ENCODE measurements around the gene RNF114. TPM values are rescaled to one million over a fixed set of nuclear protein-coding genes. Genes with fewer than 3 reads are reported as not detected.
"Not testable (repeated sequence)": the region's sequence is repeated elsewhere in the genome, so short reads cannot be mapped to it uniquely, and the experiment has no call there.

RNF114 gene
- total RNA-seq, 2 donors from 2014 or later, result 82.0 to 181 TPM

DNA sequence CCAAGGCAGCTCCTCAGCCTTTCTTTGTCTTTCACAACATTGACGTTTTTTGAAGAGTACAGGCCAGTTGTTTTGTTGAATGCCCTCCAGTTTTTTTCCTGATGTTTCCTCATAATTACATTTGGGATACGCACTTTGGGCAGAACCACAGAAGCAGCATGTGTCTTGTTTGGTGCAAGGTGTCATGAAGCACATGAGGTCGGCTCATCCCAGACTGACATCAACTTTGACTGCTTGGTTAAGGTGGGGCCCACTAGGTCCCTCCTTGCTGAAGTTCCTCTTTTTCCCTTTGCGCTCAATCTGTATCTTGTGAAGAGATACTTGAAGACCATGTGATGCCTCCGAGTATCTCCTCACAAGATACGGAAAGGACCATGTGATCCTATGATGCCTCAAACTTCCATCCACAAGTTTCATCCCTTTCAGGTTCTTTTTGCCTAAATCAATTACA lies 57.1 kb downstream of the RNF114 start:
- no peak for ATAC-seq
- no peaks in the 10 kb centered on the region for H3K9me3 ChIP-seq
- intact Hi-C loops (cut with DNase I), result no loop called here

DNA sequence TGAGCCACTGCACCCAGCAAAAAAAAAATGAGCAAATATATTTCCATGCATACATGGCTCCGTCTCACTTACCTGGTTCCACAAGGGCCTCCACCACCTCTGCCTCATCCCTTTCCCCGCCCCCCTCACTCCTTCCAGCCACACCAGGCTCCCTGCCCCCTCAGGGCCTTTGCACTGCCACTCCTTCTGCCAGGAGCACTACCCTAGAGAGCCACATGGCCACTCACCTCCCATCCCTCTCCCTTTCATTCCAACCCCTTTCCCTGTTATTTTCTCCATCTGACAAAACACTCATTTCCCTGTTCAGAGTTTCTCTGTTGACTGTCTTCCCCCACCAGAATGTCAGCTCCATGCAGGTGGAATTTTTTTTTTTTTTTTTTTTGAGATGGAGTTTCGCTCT lies 59.4 kb downstream of the RNF114 start:
- intact Hi-C loops (cut with DNase I), result no loop called here
- 85 to 88% methylated on average over 3 of the region's 3 CpGs for WGBS, 2 donors
- Histone ChIP-seq H3K27ac (no peak overlapping the region), H3K4me3 (no peak overlapping the region), H3K4me1 (peaks cover 7% of the 10 kb centered on the region), H3K27me3 (no peaks in the 10 kb centered on the region), H3K9me3 (no peaks in the 10 kb centered on the region), H3K36me3 (replicated peaks in 1 of 2; ENCODE audit: insufficient read depth in 1 of 2, low read depth in 2 of 2) (no peaks in the 10 kb centered on the region)
- no peak for DNase-seq
- no peak for ATAC-seq
- TF ChIP-seq CTCF (IDR thresholded peaks at IDR 0.05) (no peak), POLR2A (IDR thresholded peaks at IDR 0.05) (no peak)

More for the DNA sequence above, 57.1 kb downstream of the RNF114 start:
- H3K36me3 ChIP-seq (replicated peaks in 1 of 2; ENCODE audit: insufficient read depth in 1 of 2, low read depth in 2 of 2), result no peaks in the 10 kb centered on the region
- TF ChIP-seq CTCF (IDR thresholded peaks at IDR 0.05) (no peak), POLR2A (IDR thresholded peaks at IDR 0.05) (no peak)
- no peak overlapping the region for H3K27ac ChIP-seq
- peaks cover 7% of the 10 kb centered on the region for H3K4me1 ChIP-seq
- no peak overlapping the region for H3K4me3 ChIP-seq
- 67 to 69% methylated on average over 6 of the region's 6 CpGs for WGBS, 2 donors
- no peaks in the 10 kb centered on the region for H3K27me3 ChIP-seq
- DNase-seq, result no peak

GRCh38 chr20:49998478-49999188 lies 62.4 kb downstream of the RNF114 start:
- H3K9me3 ChIP-seq; H3K27me3 ChIP-seq; H3K4me3 ChIP-seq; H3K27ac ChIP-seq; ATAC-seq; H3K36me3 ChIP-seq (replicated peaks in 1 of 2; ENCODE audit: insufficient read depth in 1 of 2, low read depth in 2 of 2); DNase-seq; intact Hi-C loops (cut with DNase I); H3K4me1 ChIP-seq: not testable (repeated sequence)
- 83 to 86% methylated on average over 13 to 15 of the region's 15 CpGs for WGBS, 2 donors

GRCh38 chr20:49999329-49999728 lies 63.1 kb downstream of the RNF114 start:
- H3K9me3 ChIP-seq, result no peaks in the 10 kb centered on the region
- H3K27ac ChIP-seq, result no peak overlapping the region
- H3K4me1 ChIP-seq, result peaks cover 7% of the 10 kb centered on the region
- no peaks in the 10 kb centered on the region for H3K36me3 ChIP-seq (replicated peaks in 1 of 2; ENCODE audit: insufficient read depth in 1 of 2, low read depth in 2 of 2)
- TF ChIP-seq POLR2A (IDR thresholded peaks at IDR 0.05) (no peak), CTCF (IDR thresholded peaks at IDR 0.05) (no peak)
- H3K27me3 ChIP-seq, result no peaks in the 10 kb centered on the region
- no peak overlapping the region for H3K4me3 ChIP-seq
- no peak for DNase-seq
- intact Hi-C loops (cut with DNase I), result no loop called here
- no peak for ATAC-seq
- 56 to 70% methylated on average over 7 of the region's 7 CpGs for WGBS, 2 donors

DNA sequence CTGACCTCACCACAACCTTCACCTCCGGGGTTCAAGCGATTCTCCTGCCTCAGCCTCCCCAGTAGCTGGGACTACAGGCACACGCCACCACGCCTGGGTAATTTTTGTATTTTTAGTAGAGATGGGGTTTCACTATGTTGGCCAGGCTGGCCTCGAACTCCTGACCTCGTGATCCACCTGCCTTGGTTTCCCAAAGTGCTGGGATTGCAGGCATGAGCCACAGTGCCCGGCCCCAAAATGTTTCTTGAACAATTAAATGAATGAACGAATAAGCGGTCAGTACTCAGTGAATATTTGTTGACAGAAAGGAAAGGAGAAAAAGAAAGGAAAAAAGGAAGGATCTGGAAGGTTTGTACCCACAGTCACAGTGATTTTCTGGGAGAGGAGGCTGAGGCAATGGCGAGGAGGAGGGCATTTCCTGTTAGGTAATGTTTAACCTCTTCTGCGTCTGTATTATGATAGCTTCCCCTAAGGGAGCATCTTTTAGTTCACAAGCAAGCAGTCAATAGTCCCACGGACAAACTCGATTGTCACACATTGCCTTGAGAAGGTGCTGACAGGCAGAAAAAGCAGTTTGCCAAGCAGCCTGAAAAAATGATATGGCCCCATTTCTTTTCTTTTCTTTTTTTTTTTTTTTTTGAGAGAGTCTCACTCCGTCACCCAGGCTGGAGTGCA lies 64.5 kb downstream of the RNF114 start:
- H3K27ac ChIP-seq; intact Hi-C loops (cut with DNase I); H3K9me3 ChIP-seq; H3K36me3 ChIP-seq (replicated peaks in 1 of 2; ENCODE audit: insufficient read depth in 1 of 2, low read depth in 2 of 2); DNase-seq; H3K4me1 ChIP-seq; ATAC-seq; H3K27me3 ChIP-seq; H3K4me3 ChIP-seq: not testable (repeated sequence)
- WGBS, 2 donors, result 58 to 59% methylated on average over 14 of the region's 14 CpGs
